ENCODE data around the gene RFX3. TPM values are rescaled to one million over a fixed set of nuclear protein-coding genes. Genes with fewer than 3 reads are reported as not detected.

The RFX3 gene
- total RNA-seq, 1 experiment from 2014 or later = 4.5 TPM

GRCh38 chr9:3246241-3246640 is 279.6 kb downstream of the RFX3 start:
- no peak overlapping the region for H3K4me2 ChIP-seq (ENCODE audit: low read length)
- CTCF ChIA-PET = no interaction called here
- H3K4me1 ChIP-seq (ENCODE audit: insufficient read depth, low read length) = no peaks in the 10 kb centered on the region
- H3K36me3 ChIP-seq (ENCODE audit: low read depth, low read length) = no peaks in the 10 kb centered on the region
- H3K4me3 ChIP-seq (ENCODE audit: low read length) = no peak overlapping the region
- intact Hi-C loops (cut with micrococcal nuclease) = no loop called here
- H3K9me2 ChIP-seq (replicated peaks; ENCODE audit: low read length) = no peaks in the 10 kb centered on the region
- no peaks in the 10 kb centered on the region for H3F3A ChIP-seq (ENCODE audit: low read length, unreplicated experiment)
- no peak overlapping the region for H3K9ac ChIP-seq (ENCODE audit: low read length)
- no peak for DNase-seq
- no peaks in the 10 kb centered on the region for H4K20me1 ChIP-seq (ENCODE audit: low read length)
- POLR2A ChIA-PET (ENCODE audit: unreplicated experiment) = no interaction called here
- no peaks in the 10 kb centered on the region for H3K27me3 ChIP-seq (ENCODE audit: low read length)
- H2AFZ ChIP-seq (ENCODE audit: low read length) = no peak overlapping the region
- no peak overlapping the region for H3K27ac ChIP-seq (ENCODE audit: low read length)
- TF ChIP-seq CTCF (conservative IDR thresholded peaks at IDR 0.05; ENCODE audit: low read depth, low read length) (no peak), EZH2 (IDR thresholded peaks at IDR 0.05; ENCODE audit: low read length, unreplicated experiment) (no peak), EZH2phosphoT487 (IDR thresholded peaks at IDR 0.05; ENCODE audit: borderline replicate concordance, low read length) (no peak)
- BruUV-seq (replicated peaks) = no TSS peak
- no peaks in the 10 kb centered on the region for H3K9me3 ChIP-seq (ENCODE audit: low read length)
- ATAC-seq = no peak
- H3K79me2 ChIP-seq (ENCODE audit: low read length) = no peaks in the 10 kb centered on the region

- Histone ChIP-seq H3K27me3 (ENCODE audit: low read length) (no peaks in the 10 kb centered on the region), H3K36me3 (ENCODE audit: low read depth, low read length) (no peaks in the 10 kb centered on the region), H3K79me2 (ENCODE audit: low read length) (no peaks in the 10 kb centered on the region), H3K27ac (ENCODE audit: low read length) (no peak overlapping the region), H3K4me2 (ENCODE audit: low read length) (no peak overlapping the region), H3K4me1 (ENCODE audit: insufficient read depth, low read length) (no peaks in the 10 kb centered on the region), H3F3A (ENCODE audit: low read length, unreplicated experiment) (no peaks in the 10 kb centered on the region), H3K4me3 (ENCODE audit: low read length) (no peak overlapping the region), H3K9me3 (ENCODE audit: low read length) (no peaks in the 10 kb centered on the region), H3K9me2 (replicated peaks; ENCODE audit: low read length) (no peaks in the 10 kb centered on the region), H2AFZ (ENCODE audit: low read length) (no peak overlapping the region), H3K9ac (ENCODE audit: low read length) (no peak overlapping the region), H4K20me1 (ENCODE audit: low read length) (no peaks in the 10 kb centered on the region)
- ATAC-seq = no peak
- intact Hi-C loops (cut with micrococcal nuclease) = loop anchor here (5.0 kb wide), 2 partner anchors 82 to 267 kb away; no protein-coding TSS in a partner anchor
- ChIA-PET CTCF (interaction anchor here (0.6 kb wide), 1 partner anchor 14 kb away, joined by 3 read pairs; no protein-coding TSS in a partner anchor), POLR2A (ENCODE audit: unreplicated experiment) (no interaction called here)
- DNase-seq = no peak
- no peak for TF ChIP-seq EZH2 (IDR thresholded peaks at IDR 0.05; ENCODE audit: low read length, unreplicated experiment)
- TF ChIP-seq EZH2phosphoT487 (IDR thresholded peaks at IDR 0.05; ENCODE audit: borderline replicate concordance, low read length) = no peak
- TF ChIP-seq CTCF (conservative IDR thresholded peaks at IDR 0.05; ENCODE audit: low read depth, low read length) = no peak
- BruUV-seq (replicated peaks) = no TSS peak
Observed at GRCh38 chr9:3244963-3245653, 280.7 kb downstream of the RFX3 start.

- no peak for DNase-seq
- Histone ChIP-seq H3K9me2 (replicated peaks; ENCODE audit: low read length) (no peaks in the 10 kb centered on the region), H3K4me3 (ENCODE audit: low read length) (no peak overlapping the region), H3K36me3 (ENCODE audit: low read depth, low read length) (no peaks in the 10 kb centered on the region), H3K27me3 (ENCODE audit: low read length) (no peaks in the 10 kb centered on the region), H3K27ac (ENCODE audit: low read length) (no peak overlapping the region), H3F3A (ENCODE audit: low read length, unreplicated experiment) (no peaks in the 10 kb centered on the region), H3K4me1 (ENCODE audit: insufficient read depth, low read length) (no peaks in the 10 kb centered on the region), H2AFZ (ENCODE audit: low read length) (no peak overlapping the region), H4K20me1 (ENCODE audit: low read length) (no peaks in the 10 kb centered on the region), H3K9ac (ENCODE audit: low read length) (no peak overlapping the region), H3K4me2 (ENCODE audit: low read length) (no peak overlapping the region), H3K79me2 (ENCODE audit: low read length) (no peaks in the 10 kb centered on the region), H3K9me3 (ENCODE audit: low read length) (no peaks in the 10 kb centered on the region)
- no TSS peak for BruUV-seq (replicated peaks)
- no peak for TF ChIP-seq EZH2phosphoT487 (IDR thresholded peaks at IDR 0.05; ENCODE audit: borderline replicate concordance, low read length)
- TF ChIP-seq CTCF (conservative IDR thresholded peaks at IDR 0.05; ENCODE audit: low read depth, low read length) = no peak
- TF ChIP-seq EZH2 (IDR thresholded peaks at IDR 0.05; ENCODE audit: low read length, unreplicated experiment) = no peak
- ChIA-PET CTCF (no interaction called here), POLR2A (ENCODE audit: unreplicated experiment) (no interaction called here)
- no peak for ATAC-seq
- intact Hi-C loops (cut with micrococcal nuclease) = loop anchor here (5.0 kb wide), 2 partner anchors 84 to 269 kb away; no protein-coding TSS in a partner anchor
Observed at GRCh38 chr9:3243683-3244082, 282.1 kb downstream of the RFX3 start.
